HG02885 (cell line): ENCODE data around the gene AQP6.

ENCODE experiments used
- ATAC-seq: cut with Tn5 transposase; IDR thresholded peaks from one replicate; pipeline ENCODE4 v1.9.1; 2021; ENCODE audit warnings: mild to moderate bottlenecking; ENCODE audit not compliant: unreplicated experiment, poor library complexity

The AQP6 gene

DNA sequence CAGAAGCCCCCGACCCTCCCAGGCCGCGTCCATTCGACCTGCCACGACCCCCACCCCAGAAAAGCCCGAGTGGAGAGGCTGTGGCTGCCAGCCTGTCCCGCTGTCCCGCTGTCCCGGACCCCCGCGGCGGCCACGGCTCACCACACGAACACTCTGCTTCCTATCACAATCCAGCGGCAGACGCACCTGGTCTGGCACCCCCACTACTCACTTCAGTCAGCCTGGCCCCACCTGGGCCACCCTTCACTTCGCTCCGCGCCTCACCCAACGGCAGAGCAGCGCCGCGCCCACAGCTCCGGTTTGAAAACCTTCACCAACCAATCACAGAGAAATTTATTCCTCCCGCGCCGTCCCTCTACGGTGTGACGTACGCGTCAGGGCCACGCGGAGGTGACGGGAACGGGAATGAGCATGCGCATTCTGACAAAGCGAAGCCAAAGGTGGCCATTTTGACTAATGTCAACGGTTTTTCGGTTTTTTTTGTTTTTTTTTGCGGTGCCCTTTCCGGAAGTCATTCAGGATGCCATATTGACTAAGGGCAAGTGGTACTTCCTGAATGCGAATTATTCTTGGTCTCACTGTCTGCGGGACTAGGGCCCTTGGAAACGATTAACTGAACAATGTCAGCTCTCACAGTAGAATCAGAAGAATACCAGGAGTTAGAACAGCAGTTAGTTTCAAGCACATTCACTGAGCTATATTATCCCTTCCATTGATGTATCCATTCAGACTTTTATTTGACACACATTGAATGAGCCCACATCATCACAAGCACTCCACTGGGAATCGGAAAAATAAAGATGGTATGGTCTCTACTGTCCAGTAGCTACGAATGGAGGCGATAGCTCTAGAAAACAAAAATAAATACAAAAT lies 52.7 kb downstream of the AQP6 start, which contains the start of gene RACGAP1:
TSS of gene RACGAP1 (minus strand) at position 308 of the 873 bp plus-strand sequence. CDS start 8,779 bp downstream, outside the sequence.
- ATAC-seq, result peak; percentile 98

DNA sequence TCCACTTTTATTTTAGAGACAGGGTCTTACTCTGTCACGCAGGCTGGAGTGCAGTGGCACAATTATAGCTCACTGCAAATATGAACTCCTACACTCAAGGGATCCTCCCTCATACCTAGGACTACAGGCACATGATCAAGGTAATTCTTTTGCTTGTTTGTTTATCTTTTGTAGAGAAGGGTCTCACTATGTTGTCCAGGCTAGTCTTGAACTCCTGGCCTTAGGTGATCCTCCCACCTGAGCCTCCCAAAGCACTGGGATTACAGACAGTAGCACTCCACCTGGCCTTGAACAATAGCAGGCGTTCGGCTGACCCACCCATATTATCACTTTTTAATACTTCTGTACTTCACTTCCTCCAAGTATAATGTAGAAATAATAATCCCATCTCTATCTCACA lies 53.9 kb downstream of the AQP6 start:
- no peak for ATAC-seq
